Smooth muscle cell (in vitro differentiated cells): ENCODE data around the gene GPR50. TPM values are rescaled to one million over a fixed set of nuclear protein-coding genes. Genes with fewer than 3 reads are reported as not detected.
A peak's percentile ranks its signal among the peaks of the same experiment; 100 is the strongest.

ENCODE experiments used
- DNase-seq: peaks from one replicate; lab custom pipeline; 2025; ENCODE audit not compliant: unreplicated experiment; lab: John Stamatoyannopoulos, UW
- H2AFZ ChIP-seq: fragments of 200-600 bp; sonication (generic); 2 replicates; pipeline ENCODE4 v1.6.0; 2016; ENCODE audit warnings: antibody characterized with exemption, low read depth, mild to moderate bottlenecking
- H3F3A ChIP-seq: fragments of 200-600 bp; sonication (generic); 2 replicates; pipeline ENCODE4 v1.6.0; 2017; ENCODE audit warnings: antibody characterized with exemption, low read depth
- H3K27ac ChIP-seq: fragments of 200-600 bp; sonication (generic); 2 replicates; pipeline ENCODE4 v1.5.1; 2016; ENCODE audit warnings: low read depth, mild to moderate bottlenecking
- H3K27me3 ChIP-seq: fragments of 200-600 bp; sonication (generic); 2 replicates; pipeline ENCODE4 v1.6.1; 2016; ENCODE audit warnings: low read depth, mild to moderate bottlenecking
- H3K36me3 ChIP-seq: fragments of 200-600 bp; sonication (generic); 2 replicates; pipeline ENCODE4 v1.5.1; 2016; ENCODE audit warnings: low read depth
- H3K4me1 ChIP-seq: fragments of 200-600 bp; sonication (generic); 2 replicates; pipeline ENCODE4 v1.5.1; 2016; ENCODE audit warnings: low read depth
- H3K4me2 ChIP-seq: fragments of 200-600 bp; sonication (generic); 2 replicates; pipeline ENCODE4 v1.6.0; 2016; ENCODE audit warnings: mild to moderate bottlenecking
- H3K4me3 ChIP-seq: fragments of 200-600 bp; sonication (generic); 2 replicates; pipeline ENCODE4 v1.5.1; 2016; ENCODE audit warnings: mild to moderate bottlenecking
- H3K79me2 ChIP-seq: fragments of 200-600 bp; sonication (generic); 2 replicates; pipeline ENCODE4 v1.6.0; 2016; ENCODE audit warnings: low read depth, mild to moderate bottlenecking
- H3K9ac ChIP-seq: fragments of 200-600 bp; sonication (generic); 2 replicates; pipeline ENCODE4 v1.6.0; 2016; ENCODE audit warnings: low read depth
- H3K9me3 ChIP-seq: fragments of 200-600 bp; sonication (generic); replicated peaks from 2 replicates; pipeline ENCODE4 v1.5.1; 2016; ENCODE audit warnings: low read depth
- H4K20me1 ChIP-seq: fragments of 200-600 bp; sonication (generic); 2 replicates; pipeline ENCODE4 v1.6.0; 2016; ENCODE audit warnings: low read depth
- CTCF ChIP-seq: fragments of 200-600 bp; sonication (generic); IDR thresholded peaks from 2 replicates; pipeline ENCODE4 v1.5.1; 2017; ENCODE audit warnings: borderline replicate concordance, mild to moderate bottlenecking, antibody characterized with exemption; ENCODE audit not compliant: insufficient read depth, poor library complexity, severe bottlenecking
- WGBS: methylation state at CpG from one replicate; pipeline ENCODE4 v1.1.7; 2016; ENCODE audit warnings: low lambda C conversion rate; 5-methylcytosine and 5-hydroxymethylcytosine counted together
- polyA plus RNA-seq: library from polyadenylated mRNA; unstranded; fragments of >200 nt; fragmentation: Nextera tagmentation; extraction: Ambion mirVana; gene quantifications from 2 replicates; pipeline ENCODE4 v1.2.1, GENCODE V29; 2016
- total RNA-seq: library from RNA; depleted of rRNA; stranded (reverse); fragments of >200 nt; gene quantifications from 2 replicates; pipeline ENCODE4 v1.2.3, GENCODE V29; 2014

The GPR50 gene
- total and polyA plus RNA-seq, 2 experiments from 2014 or later: 0.13 to 0.22 TPM

- 74% methylated on average over 1 of the region's 1 CpG for WGBS
Observed at GRCh38 chrX:151169783-151170182, 6.6 kb upstream of the GPR50 start.

GRCh38 chrX:151174581-151175282, 1.7 kb upstream of the GPR50 start:
- H3K9ac ChIP-seq: no peak overlapping the region
- no peak overlapping the region for H2AFZ ChIP-seq
- no peaks in the 10 kb centered on the region for H3F3A ChIP-seq
- no peak for DNase-seq
- peaks cover 72% of the 10 kb centered on the region for H3K27me3 ChIP-seq
- H3K4me3 ChIP-seq: no peak overlapping the region
- H3K9me3 ChIP-seq: no peaks in the 10 kb centered on the region
- no peak for TF ChIP-seq CTCF
- peak overlapping the region; percentile 43 for H3K4me2 ChIP-seq
- H3K4me1 ChIP-seq: no peaks in the 10 kb centered on the region
- no peak overlapping the region for H3K27ac ChIP-seq
- 40% methylated on average over 37 of the region's 37 CpGs for WGBS
- H3K79me2 ChIP-seq: no peaks in the 10 kb centered on the region
- H3K36me3 ChIP-seq: no peaks in the 10 kb centered on the region
- no peaks in the 10 kb centered on the region for H4K20me1 ChIP-seq

More at GRCh38 chrX:151169783-151170182, 6.6 kb upstream of the GPR50 start:
- TF ChIP-seq CTCF: no peak
- no peaks in the 10 kb centered on the region for H3F3A ChIP-seq
- H3K4me3 ChIP-seq: no peak overlapping the region
- peaks cover 22% of the 10 kb centered on the region for H3K27me3 ChIP-seq
- no peaks in the 10 kb centered on the region for H3K36me3 ChIP-seq
- no peaks in the 10 kb centered on the region for H3K9me3 ChIP-seq
- H3K4me1 ChIP-seq: no peaks in the 10 kb centered on the region
- no peak overlapping the region for H3K27ac ChIP-seq
- H3K4me2 ChIP-seq: no peak overlapping the region
- no peak overlapping the region for H3K9ac ChIP-seq
- no peak for DNase-seq
- H3K79me2 ChIP-seq: no peaks in the 10 kb centered on the region
- H2AFZ ChIP-seq: no peak overlapping the region
- no peaks in the 10 kb centered on the region for H4K20me1 ChIP-seq

- no peak for TF ChIP-seq CTCF
- H3K27me3 ChIP-seq: peaks cover 72% of the 10 kb centered on the region
- no peaks in the 10 kb centered on the region for H3F3A ChIP-seq
- no peaks in the 10 kb centered on the region for H3K4me1 ChIP-seq
- no peaks in the 10 kb centered on the region for H3K79me2 ChIP-seq
- no peak for DNase-seq
- H2AFZ ChIP-seq: no peak overlapping the region
- no peaks in the 10 kb centered on the region for H3K36me3 ChIP-seq
- no peak overlapping the region for H3K27ac ChIP-seq
- WGBS: 30% methylated on average over 48 of the region's 54 CpGs
- no peak overlapping the region for H3K4me3 ChIP-seq
- no peak overlapping the region for H3K9ac ChIP-seq
- H3K4me2 ChIP-seq: peak overlapping the region; percentile 43
- no peaks in the 10 kb centered on the region for H4K20me1 ChIP-seq
- no peaks in the 10 kb centered on the region for H3K9me3 ChIP-seq
Observed at GRCh38 chrX:151175283-151176062, 911 bp upstream of the GPR50 start.
